ENCODE results near the gene TPP2.

Gene TPP2

GRCh38 chr13:102667023-102667422 lies 70.2 kb downstream of the TPP2 start:
- intact Hi-C loops (cut with DNase I; ENCODE audit: low total_unique reads), result no loop called here
- Histone ChIP-seq H3K4me3 (no peak overlapping the region), H3K27ac (no peak overlapping the region), H3K4me1 (no peaks in the 10 kb centered on the region), H3K36me3 (peaks cover 34 to 62% (median 55%) of the 10 kb centered on the region in 3 donors), H3K9me3 (peaks cover 0 to 3% (median 0%) of the 10 kb centered on the region in 3 donors), H3K27me3 (no peaks in the 10 kb centered on the region)
- no peak for TF ChIP-seq CTCF (IDR thresholded peaks at IDR 0.05)
- no peak for DNase-seq

DNA sequence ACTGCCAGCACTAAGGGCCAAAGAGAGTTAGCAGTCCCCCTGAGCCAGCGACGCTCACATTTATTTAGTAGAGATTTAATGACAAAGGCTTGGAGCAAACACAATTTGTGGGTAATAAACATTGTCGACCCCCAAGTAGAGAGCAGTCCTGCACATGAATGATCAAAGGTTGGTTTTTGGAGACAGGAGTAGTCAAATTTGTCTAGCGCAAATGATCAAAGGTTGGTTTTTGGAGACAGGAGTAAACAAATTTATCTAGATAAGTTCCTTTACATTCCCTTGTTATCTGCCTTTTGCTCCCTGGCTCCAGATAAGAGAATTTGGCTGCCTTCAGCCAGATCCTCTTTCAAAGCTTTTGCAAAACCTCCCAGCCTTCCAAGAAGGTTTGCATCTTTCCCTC lies 71.1 kb downstream of the TPP2 start:
- Histone ChIP-seq H3K4me1 (no peaks in the 10 kb centered on the region), H3K27me3 (no peaks in the 10 kb centered on the region), H3K36me3 (peaks cover 34 to 71% (median 55%) of the 10 kb centered on the region in 3 donors), H3K27ac (no peak overlapping the region), H3K9me3 (peaks cover 0 to 3% (median 0%) of the 10 kb centered on the region in 3 donors), H3K4me3 (no peak overlapping the region)
- no peak for TF ChIP-seq CTCF (IDR thresholded peaks at IDR 0.05)
- intact Hi-C loops (cut with DNase I; ENCODE audit: low total_unique reads), result no loop called here
- DNase-seq, result no peak

DNA sequence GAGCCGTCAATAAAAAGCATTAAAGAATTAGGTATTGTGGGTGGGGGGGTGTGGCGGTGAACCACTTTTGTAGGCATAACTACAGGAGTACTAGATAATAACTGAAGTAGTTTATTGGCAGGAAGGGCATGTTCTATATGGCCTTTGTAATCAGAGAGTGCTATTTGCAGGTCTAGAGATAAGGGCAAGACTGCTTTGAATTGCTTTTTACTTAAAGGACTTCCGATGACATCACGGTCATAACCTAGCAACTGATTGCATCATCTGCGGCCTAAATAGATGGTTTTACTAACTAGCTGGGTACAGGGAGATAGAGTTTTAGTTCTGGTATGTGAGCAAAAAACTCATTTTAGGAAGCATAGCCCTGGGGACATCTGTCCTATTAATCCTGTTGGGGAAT lies 73.3 kb downstream of the TPP2 start:
- no peak for TF ChIP-seq CTCF (IDR thresholded peaks at IDR 0.05)
- no peak for DNase-seq
- Histone ChIP-seq H3K4me3 (no peak overlapping the region), H3K27ac (no peak overlapping the region), H3K9me3 (peaks cover 0 to 3% (median 0%) of the 10 kb centered on the region in 3 donors), H3K36me3 (peaks cover 40 to 81% (median 52%) of the 10 kb centered on the region in 3 donors), H3K27me3 (no peaks in the 10 kb centered on the region), H3K4me1 (no peaks in the 10 kb centered on the region)
- intact Hi-C loops (cut with DNase I; ENCODE audit: low total_unique reads), result no loop called here

GRCh38 chr13:102675115-102675514 lies 78.3 kb downstream of the TPP2 start:
- no peaks in the 10 kb centered on the region for H3K4me1 ChIP-seq
- peaks cover 0 to 3% (median 0%) of the 10 kb centered on the region in 3 donors for H3K9me3 ChIP-seq
- DNase-seq, result no peak
- intact Hi-C loops (cut with DNase I; ENCODE audit: low total_unique reads), result no loop called here
- no peak for TF ChIP-seq CTCF (IDR thresholded peaks at IDR 0.05)
- no peaks in the 10 kb centered on the region for H3K27me3 ChIP-seq
- H3K4me3 ChIP-seq, result no peak overlapping the region
- no peak overlapping the region for H3K27ac ChIP-seq
- H3K36me3 ChIP-seq, result peaks cover 35 to 80% (median 67%) of the 10 kb centered on the region in 3 donors

GRCh38 chr13:102677122-102677521 lies 80.3 kb downstream of the TPP2 start:
- Histone ChIP-seq H3K4me3 (no peak overlapping the region), H3K36me3 (peaks cover 34 to 68% (median 62%) of the 10 kb centered on the region in 3 donors), H3K9me3 (no peaks in the 10 kb centered on the region), H3K27ac (no peak overlapping the region), H3K4me1 (no peaks in the 10 kb centered on the region), H3K27me3 (no peaks in the 10 kb centered on the region)
- DNase-seq, result no peak
- TF ChIP-seq CTCF (IDR thresholded peaks at IDR 0.05), result no peak
- intact Hi-C loops (cut with DNase I; ENCODE audit: low total_unique reads), result no loop called here
